ENCODE data around the gene MKRN2OS. TPM values are rescaled to one million over a fixed set of nuclear protein-coding genes. Genes with fewer than 3 reads are reported as not detected.

MKRN2OS gene
- total RNA-seq, 1 donor from 2014 or later: 0.23 TPM

DNA sequence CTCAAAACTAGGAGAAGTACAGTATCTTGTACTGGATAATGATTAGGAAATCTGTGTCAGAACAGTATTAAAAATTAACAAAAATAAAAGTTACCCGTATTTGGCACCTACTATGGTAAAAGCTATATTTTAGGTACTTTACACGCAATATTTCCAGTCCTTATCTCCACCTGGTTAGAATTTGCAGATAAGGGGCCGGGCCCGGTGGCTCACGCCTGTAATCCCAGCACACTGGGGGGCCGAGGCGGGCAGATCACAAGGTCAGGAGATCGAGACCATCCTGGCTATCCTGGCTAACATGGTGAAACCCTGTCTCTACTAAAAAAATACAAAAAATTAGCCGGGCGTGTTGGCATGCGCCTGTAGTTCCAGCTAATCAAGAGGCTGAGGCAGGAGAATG, 28.4 kb downstream of the MKRN2OS start:
- H3K4me3 ChIP-seq (ENCODE audit: low read depth, low read length): no peak overlapping the region
- no peak for TF ChIP-seq CTCF (conservative IDR thresholded peaks at IDR 0.05; ENCODE audit: low read depth, low read length)

GRCh38 chr3:12515631-12516030, 29.7 kb downstream of the MKRN2OS start:
- TF ChIP-seq CTCF (conservative IDR thresholded peaks at IDR 0.05; ENCODE audit: low read depth, low read length): no peak
- no peak for DNase-seq (ENCODE audit: low read depth)
- H3K4me3 ChIP-seq (ENCODE audit: low read depth, low read length): no peak overlapping the region

More for the DNA sequence above, 28.4 kb downstream of the MKRN2OS start:
- no peak for DNase-seq (ENCODE audit: low read depth)

GRCh38 chr3:12513694-12514446, 31.4 kb downstream of the MKRN2OS start:
- no peak overlapping the region for H3K4me3 ChIP-seq (ENCODE audit: low read depth, low read length)
- DNase-seq (ENCODE audit: low read depth): no peak
- no peak for TF ChIP-seq CTCF (conservative IDR thresholded peaks at IDR 0.05; ENCODE audit: low read depth, low read length)

DNA sequence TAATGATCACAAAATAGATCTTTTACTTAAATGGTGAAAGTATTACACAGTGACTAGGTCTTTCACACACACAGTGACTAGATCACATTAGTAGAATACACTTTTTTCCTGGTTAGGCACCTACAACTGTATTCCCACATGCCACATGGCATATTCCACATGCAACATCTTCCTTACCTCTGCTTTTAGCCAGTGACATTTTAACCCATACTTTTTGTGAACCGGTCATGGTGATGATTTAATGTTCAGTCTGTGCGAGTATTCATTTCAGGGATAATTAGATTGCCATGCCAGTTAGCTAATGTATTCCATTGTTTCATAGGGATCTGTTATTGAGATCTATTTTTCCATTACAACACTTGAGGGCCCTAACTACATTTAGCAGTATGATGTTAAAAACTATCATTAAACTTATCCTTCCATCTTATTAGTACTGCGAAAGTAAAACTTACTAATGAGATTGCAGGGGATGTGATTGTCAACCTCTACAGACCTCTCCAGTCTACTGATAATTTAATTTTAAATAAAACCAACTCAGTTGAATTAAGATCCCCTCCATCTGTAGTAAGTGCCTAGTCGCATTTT, 32.7 kb downstream of the MKRN2OS start:
- H3K4me3 ChIP-seq (ENCODE audit: low read depth, low read length): no peak overlapping the region
- no peak for DNase-seq (ENCODE audit: low read depth)
- TF ChIP-seq CTCF (conservative IDR thresholded peaks at IDR 0.05; ENCODE audit: low read depth, low read length): no peak

DNA sequence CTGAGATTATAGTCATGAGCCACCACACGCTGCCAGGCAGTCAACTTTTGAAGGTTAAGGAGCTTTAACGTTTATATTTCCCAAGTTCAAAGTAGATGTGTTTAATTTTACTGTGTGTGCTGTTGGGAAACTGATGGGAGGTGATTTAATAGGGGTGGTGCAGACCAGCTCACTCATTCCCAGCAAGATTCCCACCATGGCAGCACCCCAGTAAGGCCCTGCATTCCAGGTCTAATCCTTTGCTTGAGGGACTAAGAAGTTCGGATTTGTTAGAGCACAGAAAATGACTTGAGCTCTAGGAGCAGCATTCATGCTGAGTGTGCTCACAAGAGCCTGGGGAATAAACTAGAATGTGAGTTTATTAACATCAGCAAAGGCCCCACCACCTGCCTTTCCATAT, 35.8 kb downstream of the MKRN2OS start:
- TF ChIP-seq CTCF (conservative IDR thresholded peaks at IDR 0.05; ENCODE audit: low read depth, low read length): no peak
- no peak overlapping the region for H3K4me3 ChIP-seq (ENCODE audit: low read depth, low read length)
- no peak for DNase-seq (ENCODE audit: low read depth)

DNA sequence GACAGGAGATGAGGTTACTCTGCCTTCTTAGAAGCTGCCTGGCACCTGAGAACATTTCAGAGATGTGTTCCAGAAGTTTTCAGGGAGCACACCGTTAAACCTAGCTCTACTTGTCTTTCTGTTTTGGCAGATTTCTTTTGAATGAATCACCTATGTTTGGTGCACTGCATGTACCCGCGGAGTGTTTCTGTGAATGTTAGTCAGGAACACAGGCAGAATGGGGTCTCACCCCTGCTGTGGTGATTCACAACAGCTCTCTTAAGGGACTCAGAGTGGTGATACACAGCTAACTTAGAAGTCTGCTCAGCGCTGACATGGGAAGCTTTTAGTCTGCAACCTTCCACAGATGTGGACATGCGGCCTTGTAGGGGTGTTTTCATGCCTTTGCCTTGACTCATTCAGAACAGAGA, 37.0 kb downstream of the MKRN2OS start:
- peak; percentile 59 for DNase-seq (ENCODE audit: low read depth)
- no peak overlapping the region for H3K4me3 ChIP-seq (ENCODE audit: low read depth, low read length)
- TF ChIP-seq CTCF (conservative IDR thresholded peaks at IDR 0.05; ENCODE audit: low read depth, low read length): no peak
